Right forelimb (tissue), 1 donor: ENCODE measurements around the gene ANK2.
A peak's percentile ranks its signal among the peaks of the same experiment; 100 is the strongest.

Experiments
- DNase-seq: peaks from one replicate; pipeline ENCODE4 v3.0.0-alpha.2; 2018

ANK2 gene

GRCh38 chr4:113049421-113050370, at the start of gene ANK2:
ANK2 (plus strand) TSS chr4:113049653; CDS start chr4:113049729, 76 bp downstream.
- peak; percentile 62 for DNase-seq

DNA sequence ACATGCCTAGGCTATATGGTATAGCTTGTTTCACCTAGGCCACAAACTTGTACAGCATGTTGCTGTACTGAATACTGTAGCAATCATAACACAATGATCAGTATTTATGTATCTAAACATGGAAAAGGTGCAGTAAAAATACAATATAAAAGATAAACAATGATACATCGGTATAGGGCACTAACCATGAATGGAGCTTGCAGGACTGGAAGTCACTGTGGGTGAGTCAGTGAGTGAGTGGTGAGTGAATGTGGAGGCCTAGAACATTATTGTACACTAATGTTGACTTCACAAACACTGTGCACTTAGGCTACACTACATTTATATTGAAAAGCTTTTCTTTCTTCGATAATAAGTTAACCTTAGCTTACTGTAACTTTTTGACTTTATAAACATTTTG, 45.6 kb upstream of the ANK2 start:
- no peak for DNase-seq

DNA sequence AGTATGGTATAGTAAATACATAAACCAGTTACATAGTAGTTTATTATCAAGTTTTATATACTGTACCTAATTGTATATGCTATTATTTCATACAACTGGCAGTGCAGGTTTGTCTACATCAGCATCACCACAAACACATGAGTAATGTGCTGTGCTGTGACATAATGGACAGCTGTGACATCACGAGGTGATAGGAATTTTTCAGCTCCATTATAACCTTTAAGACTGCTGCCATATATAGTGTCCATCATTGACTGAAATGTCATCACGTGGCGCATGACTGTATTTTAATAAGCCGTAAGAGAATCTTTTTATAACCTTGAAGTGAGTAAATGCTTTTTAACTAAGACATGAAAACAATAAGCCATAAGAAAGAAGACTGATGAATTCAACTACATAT, 44.8 kb upstream of the ANK2 start:
- no peak for DNase-seq

DNA sequence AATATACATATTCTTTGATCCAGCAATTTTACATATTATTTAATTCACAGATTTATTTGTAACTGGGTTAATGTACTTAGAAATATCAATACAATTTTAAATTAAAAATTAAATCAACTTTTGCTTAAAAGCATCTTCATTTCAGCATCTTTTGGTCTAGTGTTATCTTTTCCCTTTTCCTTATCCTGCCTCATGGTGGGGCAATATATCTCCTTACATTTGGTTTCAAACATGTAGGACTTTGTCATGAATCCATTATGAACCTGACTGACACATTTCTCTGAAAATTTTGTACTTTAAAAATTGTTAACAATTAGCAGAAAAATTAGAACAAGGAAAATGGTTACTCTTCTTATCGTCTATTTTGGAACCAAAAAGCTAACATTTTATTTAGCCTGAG, 42.8 kb upstream of the ANK2 start:
- DNase-seq: no peak

DNA sequence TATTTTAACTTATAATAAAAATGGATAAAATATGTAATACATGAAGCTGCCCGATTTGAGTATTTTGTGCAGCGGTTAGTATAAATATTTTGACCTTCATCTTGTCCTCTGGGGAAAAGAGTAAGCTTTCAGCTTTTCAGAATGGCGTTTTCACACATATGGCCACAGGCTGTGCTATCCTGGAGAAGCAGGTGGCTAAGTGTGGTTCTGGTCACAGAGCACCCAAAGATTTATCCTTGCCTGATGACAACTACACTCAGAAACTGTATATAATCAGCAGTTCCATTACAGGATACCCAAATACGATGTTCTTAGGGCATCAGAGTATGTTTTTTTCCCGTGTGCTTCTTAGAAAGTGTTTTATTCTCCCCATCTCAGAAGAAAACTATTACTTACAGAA, 42.3 kb upstream of the ANK2 start:
- no peak for DNase-seq

- no peak for DNase-seq
Observed at GRCh38 chr4:113008135-113008534, 41.3 kb upstream of the ANK2 start.

GRCh38 chr4:113008716-113009115, 40.7 kb upstream of the ANK2 start:
- DNase-seq: no peak

DNA sequence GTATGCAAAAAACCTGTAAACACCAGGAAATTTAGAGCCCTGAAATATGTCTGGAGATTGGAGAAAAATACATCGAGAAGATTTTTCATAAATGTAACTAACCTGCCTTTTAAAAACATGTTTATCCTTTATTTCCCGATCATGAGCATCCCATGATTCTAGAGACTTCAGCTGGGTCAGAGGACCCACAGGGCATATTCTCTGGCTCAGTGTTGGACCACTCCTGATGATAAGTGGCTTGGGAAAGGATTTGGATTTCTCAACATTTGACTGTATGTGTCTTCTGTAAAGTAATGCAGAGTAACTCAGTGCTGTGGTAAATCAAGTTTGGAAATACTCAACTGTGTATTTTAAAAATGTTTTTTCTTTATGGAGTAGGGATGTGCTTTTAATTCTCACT, 40.0 kb upstream of the ANK2 start:
- no peak for DNase-seq

DNA sequence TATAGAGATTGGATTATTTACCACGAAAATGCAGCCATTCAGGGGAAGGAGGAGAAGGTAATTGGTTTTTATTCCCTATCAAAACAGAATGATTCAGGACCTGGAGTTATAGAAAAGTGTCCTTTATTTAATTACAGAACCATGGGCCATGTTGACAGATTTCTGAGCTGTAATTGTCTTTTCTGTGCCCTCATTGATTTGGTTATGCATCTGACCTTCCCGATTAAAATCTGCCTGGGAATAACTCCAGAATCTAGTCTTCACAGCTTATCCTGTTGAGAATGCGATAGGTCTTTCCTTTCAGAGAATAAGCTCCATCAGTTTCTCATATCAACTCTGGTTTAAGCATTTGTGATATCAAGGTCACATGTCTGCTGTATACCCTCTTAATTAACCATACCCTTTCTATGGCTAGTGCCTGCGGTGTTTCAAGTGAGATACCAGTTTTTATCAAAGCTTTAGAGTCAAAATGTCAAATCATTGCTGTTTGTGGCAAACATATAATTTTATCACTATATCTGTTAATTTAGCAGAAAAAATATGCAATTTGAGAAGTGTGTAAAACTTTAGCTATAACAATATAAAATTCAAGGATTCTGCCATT, 37.2 kb upstream of the ANK2 start:
- DNase-seq: no peak

GRCh38 chr4:113012786-113013185, 36.7 kb upstream of the ANK2 start:
- no peak for DNase-seq

DNA sequence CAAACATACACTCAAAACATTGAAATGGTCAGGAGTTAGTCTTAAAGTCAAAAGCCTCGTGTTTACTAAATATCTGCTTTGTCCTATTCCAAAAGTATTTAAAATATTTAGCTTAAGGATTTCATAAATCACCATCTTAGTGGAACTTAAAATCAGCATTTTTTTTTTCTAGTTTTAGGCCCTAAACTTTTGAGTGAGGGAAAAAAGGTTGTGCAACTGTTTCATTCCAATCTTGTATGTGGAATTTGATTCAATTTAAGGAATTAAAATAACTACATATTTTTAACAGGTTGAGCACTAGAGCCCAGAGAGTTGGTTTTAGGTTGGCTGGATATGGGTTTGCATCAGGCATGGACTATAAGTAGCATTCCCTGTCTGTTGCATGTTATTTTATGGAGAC, 35.7 kb upstream of the ANK2 start:
- no peak for DNase-seq

DNA sequence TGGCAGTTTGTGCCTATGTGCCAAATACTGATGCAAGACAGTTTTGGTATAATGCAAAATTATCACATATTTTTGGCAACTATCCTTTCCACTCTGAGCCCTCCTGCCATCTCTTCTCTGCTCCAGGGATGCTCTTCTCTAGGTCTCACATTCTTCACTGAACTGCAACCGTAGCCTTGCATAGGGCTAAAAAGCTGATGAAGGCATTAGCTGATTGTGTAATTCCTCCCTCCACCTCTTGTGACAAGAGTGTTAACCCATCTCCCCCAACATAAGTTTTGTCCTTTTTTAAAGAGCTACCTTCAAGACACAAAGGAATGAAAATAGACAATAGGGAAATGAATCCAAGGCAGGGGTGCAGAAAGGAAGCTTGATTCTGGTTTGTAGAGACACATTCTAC, 33.1 kb upstream of the ANK2 start:
- no peak for DNase-seq

DNA sequence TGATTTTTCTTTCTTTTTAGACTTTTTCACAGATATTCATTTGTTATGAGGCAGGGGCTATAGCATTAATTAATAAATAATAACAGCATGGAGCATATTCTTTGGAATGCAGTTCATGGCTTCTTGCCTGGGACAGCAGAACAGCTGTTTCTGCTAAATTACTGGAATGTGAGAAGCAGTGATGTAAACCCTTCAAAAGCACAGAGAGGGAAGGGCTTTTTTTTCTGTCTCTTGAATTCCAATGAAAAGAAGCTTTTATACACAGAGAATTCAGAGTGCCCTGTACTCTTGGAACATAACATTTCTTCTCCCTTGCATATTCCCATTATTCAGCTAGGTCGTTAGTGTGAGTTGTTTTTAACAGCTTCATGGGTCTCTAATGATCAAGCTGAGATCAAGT, 28.5 kb upstream of the ANK2 start:
- no peak for DNase-seq

DNA sequence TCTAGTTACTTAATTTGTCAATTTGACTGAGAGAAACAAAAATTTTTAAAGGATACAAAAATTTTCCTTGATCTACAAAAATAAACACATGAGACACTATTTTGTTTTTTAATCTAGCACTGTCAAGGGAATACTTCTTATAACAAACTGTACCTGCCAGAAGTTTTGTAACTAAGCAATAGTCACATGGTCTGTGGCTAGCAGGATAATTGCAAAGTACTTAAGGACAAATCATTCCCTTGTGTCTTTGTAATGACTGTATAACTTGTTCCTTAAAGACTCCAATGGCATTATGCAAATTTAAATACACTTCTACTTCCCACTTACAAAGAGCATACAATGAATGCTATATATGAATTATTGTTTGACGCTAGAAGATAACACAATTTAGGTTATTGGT, 25.1 kb upstream of the ANK2 start:
- no peak for DNase-seq

GRCh38 chr4:113025416-113025815, 24.0 kb upstream of the ANK2 start:
- DNase-seq: no peak

DNA sequence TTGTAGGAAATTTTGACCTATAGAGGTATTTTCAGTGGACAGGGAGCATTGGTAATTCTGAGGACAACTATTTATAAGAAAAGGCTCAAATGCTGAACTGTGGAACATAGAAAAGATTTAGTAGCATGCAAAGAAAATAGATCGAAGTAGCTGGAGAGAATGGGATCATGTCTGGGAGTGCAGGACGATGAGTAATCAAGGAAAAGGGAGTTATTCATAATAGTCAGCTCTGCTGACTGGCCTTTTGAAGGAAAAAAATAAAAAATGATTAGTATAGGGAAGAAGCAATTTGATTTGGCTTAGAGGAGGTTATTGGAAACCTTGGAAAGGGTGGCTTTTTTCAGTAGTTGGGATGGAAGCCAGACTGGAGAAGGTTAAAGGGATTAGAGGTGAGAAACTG, 22.9 kb upstream of the ANK2 start:
- DNase-seq: no peak

DNA sequence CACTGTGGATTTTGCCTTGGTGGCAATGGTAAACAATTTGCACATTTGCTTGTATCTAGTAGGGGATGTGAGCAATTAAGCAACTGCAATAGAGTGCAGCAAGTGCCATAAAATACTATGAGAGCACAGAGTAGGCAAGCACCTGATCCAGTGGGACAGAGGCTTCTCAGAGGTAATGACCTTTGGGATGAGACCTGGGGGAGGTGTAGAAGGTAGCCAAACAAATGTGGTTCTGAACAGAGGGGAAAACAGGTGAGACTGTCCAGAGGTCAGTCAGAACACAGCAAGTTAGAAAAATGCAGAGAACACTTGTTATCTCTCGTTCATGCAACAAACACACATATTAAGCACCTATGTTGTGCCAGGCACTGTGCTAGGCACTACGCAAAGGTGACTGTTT, 21.4 kb upstream of the ANK2 start:
- no peak for DNase-seq

DNA sequence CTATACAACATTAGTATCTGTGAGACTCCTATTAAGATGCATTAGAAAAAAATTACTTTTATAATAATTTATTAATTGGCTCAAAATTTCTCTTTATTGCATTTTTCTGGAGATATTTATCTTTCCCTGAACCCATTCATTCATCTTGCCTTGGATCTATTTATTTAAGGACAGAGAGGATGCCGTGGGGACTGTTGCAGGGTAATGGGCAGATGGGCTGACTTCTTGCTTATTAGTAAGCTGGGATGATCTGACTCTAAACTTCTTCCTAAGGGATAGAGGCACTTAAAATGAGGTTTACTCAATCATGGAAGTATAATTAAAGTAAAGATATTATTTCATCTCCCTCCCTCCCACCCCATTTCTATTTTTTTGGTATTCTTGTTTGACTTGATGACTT, 18.2 kb upstream of the ANK2 start:
- DNase-seq: no peak

GRCh38 chr4:113040793-113041192, 8.7 kb upstream of the ANK2 start:
- no peak for DNase-seq

- no peak for DNase-seq
Observed at GRCh38 chr4:113042502-113042901, 7.0 kb upstream of the ANK2 start.

DNA sequence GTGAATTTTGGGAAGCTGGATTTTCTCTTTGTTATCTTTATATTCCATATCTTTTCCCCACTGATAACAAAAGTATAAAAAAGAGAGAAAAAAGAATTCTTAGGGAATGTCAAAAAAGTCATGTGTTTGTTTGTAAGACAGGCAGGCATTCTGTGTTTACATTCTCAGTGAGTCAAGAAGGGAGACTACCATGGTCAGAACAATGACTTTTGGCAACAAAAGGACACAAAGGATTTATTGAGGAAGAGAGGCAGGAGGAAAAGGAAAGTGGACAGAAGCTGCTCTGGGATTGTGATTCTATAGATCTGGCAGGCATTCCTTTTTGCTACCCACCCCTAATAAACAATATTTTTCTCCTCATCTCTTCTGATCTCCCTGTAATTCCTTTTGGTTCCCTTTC, 5.9 kb upstream of the ANK2 start:
- DNase-seq: no peak

DNA sequence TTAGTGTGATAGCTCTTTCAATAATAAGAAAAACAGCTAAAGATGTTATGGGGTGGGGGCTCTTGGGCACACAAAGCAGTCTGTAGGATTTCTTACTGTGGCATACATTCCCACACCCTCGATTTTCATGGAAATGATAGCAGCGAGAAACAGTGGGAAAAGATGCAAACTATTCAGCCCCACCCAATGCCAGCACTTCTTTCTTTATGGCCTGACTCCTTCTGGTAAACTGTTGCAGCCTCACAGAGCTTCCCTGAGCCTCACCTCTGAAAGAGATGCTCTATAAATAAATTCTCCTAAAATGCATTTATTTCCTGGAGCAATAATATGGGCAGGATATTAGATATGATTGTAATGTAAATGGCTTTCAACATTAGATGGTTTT, 910 bp downstream of the ANK2 start:
- no peak for DNase-seq

DNA sequence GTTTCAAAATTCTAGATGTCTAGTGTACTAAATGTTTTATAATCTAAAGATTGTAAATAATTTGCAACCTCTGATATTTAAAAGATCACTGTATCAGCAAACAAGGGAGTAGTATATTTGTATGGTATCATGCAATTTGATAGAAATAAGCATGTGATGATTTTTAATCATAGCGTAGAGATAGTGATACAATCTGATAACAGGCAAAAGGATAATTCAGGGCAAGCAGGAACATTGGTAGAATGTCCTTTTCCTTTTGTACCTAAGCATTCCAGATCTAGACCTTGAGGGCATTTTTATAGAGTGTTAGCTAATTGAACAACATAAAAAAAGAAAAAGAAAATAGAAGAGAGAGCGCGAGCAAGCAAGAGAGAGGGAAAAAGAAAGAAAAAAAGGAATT, 1.4 kb downstream of the ANK2 start:
- DNase-seq: no peak

- no peak for DNase-seq
Observed at GRCh38 chr4:113051361-113051760, 1.9 kb downstream of the ANK2 start.
